Activated gamma-delta T cell treated with anti-CD3 and anti-CD28 coated beads, Interleukin-2, amount 50 U/mL, for 16 hours (primary cell): ENCODE data around the gene RNF166.

Experiments used
- DNase-seq: peaks from one replicate; pipeline ENCODE4 v3.0.0-alpha.2; 2020; ENCODE audit warnings: low read depth

RNF166 gene

GRCh38 chr16:88706965-88707826 is 988 bp upstream of the RNF166 start:
- DNase-seq: no peak

GRCh38 chr16:88705801-88706228 is 393 bp downstream of the RNF166 start:
- no peak for DNase-seq

GRCh38 chr16:88705076-88705684 is 1.0 kb downstream of the RNF166 start:
- DNase-seq: no peak

GRCh38 chr16:88703486-88704309 is 2.5 kb downstream of the RNF166 start:
- peak; percentile 75 for DNase-seq

GRCh38 chr16:88702371-88703210 is 3.6 kb downstream of the RNF166 start:
- no peak for DNase-seq

- DNase-seq: no peak
Observed at GRCh38 chr16:88701581-88702370, 4.4 kb downstream of the RNF166 start.

- peak; percentile 99 for DNase-seq
Observed at GRCh38 chr16:88700636-88701482, 5.3 kb downstream of the RNF166 start.

- DNase-seq: no peak
Observed at GRCh38 chr16:88700322-88700635, 5.9 kb downstream of the RNF166 start.

GRCh38 chr16:88699180-88699579 is 7.0 kb downstream of the RNF166 start:
- no peak for DNase-seq

- DNase-seq: no peak
Observed at GRCh38 chr16:88698646-88699045, 7.6 kb downstream of the RNF166 start.

- DNase-seq: no peak
Observed at GRCh38 chr16:88697831-88698615, 8.2 kb downstream of the RNF166 start.

GRCh38 chr16:88697116-88697830 is 8.9 kb downstream of the RNF166 start:
- DNase-seq: no peak

- DNase-seq: no peak
Observed at GRCh38 chr16:88696441-88696840, 9.8 kb downstream of the RNF166 start.

- no peak for DNase-seq
Observed at GRCh38 chr16:88695753-88696152, 10.5 kb downstream of the RNF166 start.

- no peak for DNase-seq
Observed at GRCh38 chr16:88695218-88695617, 11.0 kb downstream of the RNF166 start.

GRCh38 chr16:88694221-88695087 is 11.8 kb downstream of the RNF166 start:
- DNase-seq: no peak

GRCh38 chr16:88693420-88694177 is 12.6 kb downstream of the RNF166 start:
- no peak for DNase-seq
